H1 (cell line): ENCODE results near the gene RBMS1. TPM values are rescaled to one million over a fixed set of nuclear protein-coding genes. Genes with fewer than 3 reads are reported as not detected.

Source experiments
- CTCF ChIA-PET: fragments of 300-600 bp; sonication (Branson Sonifier 250); formaldehyde crosslinking; loops from one replicate; lab custom pipeline; 2021; ENCODE audit not compliant: partially characterized antibody; lab: Charles Lee
- POLR2A ChIA-PET: fragments of 300-600 bp; sonication (Branson Sonifier 250); formaldehyde crosslinking; loops from one replicate; lab custom pipeline; 2021; ENCODE audit warnings: inconsistent platforms; ENCODE audit not compliant: partially characterized antibody; lab: Charles Lee
- DNase-seq, 2 experiments: peaks; one replicate each; pipeline versions ENCODE4 v3.0.0 to v3.0.0-alpha.2; 2010 to 2022; ENCODE audit warnings: low spot score in 2 of 2, low read depth in 1 of 2, mixed read lengths in 1 of 2
- FAIRE-seq: peaks from 2 replicates; lab custom pipeline; 2011; peaks lifted over from hg19 to GRCh38; lab: Jason Lieb, UNC
- H2AFZ ChIP-seq: 2 replicates; pipeline ENCODE4 v1.8.1; 2012; ENCODE audit warnings: low read length, inconsistent platforms
- H2AK5ac ChIP-seq: 2 replicates; pipeline ENCODE4 v1.6.1; 2013; ENCODE audit warnings: low read depth, low read length
- H2BK120ac ChIP-seq: replicated peaks from 2 replicates; pipeline ENCODE3; 2013; ENCODE audit warnings: low read depth, low read length, inconsistent platforms
- H2BK12ac ChIP-seq: 2 replicates; pipeline ENCODE4 v1.6.1; 2013; ENCODE audit warnings: low read depth, low read length
- H2BK15ac ChIP-seq: 2 replicates; pipeline ENCODE4 v1.6.1; 2013; ENCODE audit warnings: low read length
- H2BK20ac ChIP-seq: 2 replicates; pipeline ENCODE4 v1.6.1; 2013; ENCODE audit warnings: low read length
- H2BK5ac ChIP-seq: 2 replicates; pipeline ENCODE4 v1.6.1; 2013; ENCODE audit warnings: low read depth, low read length
- H3K14ac ChIP-seq: 2 replicates; pipeline ENCODE4 v1.6.1; 2013; ENCODE audit warnings: inconsistent platforms; ENCODE audit not compliant: insufficient read length
- H3K18ac ChIP-seq: 2 replicates; pipeline ENCODE4 v1.6.1; 2013; ENCODE audit warnings: low read length; ENCODE audit errors: extremely low read depth
- H3K23ac ChIP-seq: 2 replicates; pipeline ENCODE4 v1.6.1; 2013; ENCODE audit warnings: inconsistent platforms; ENCODE audit not compliant: insufficient read length
- H3K23me2 ChIP-seq: 2 replicates; pipeline ENCODE4 v1.6.1; 2013; ENCODE audit warnings: low read depth, low read length
- H3K27ac ChIP-seq: 2 replicates; pipeline ENCODE4 v1.6.1; 2011; ENCODE audit warnings: low read depth, low read length, inconsistent platforms
- H3K27me3 ChIP-seq, 4 experiments: replicated peaks in 1 of 4; 1 replicate in 1 of 4; 2 replicates in 3 of 4; pipeline versions ENCODE4 v1.6.1 to v1.8.1; 2011 to 2013; ENCODE audit warnings: low read length in 3 of 4, mild to moderate bottlenecking in 3 of 4, inconsistent platforms in 2 of 4, mixed read lengths in 2 of 4, moderate library complexity in 1 of 4; ENCODE audit not compliant: control insufficient read depth in 3 of 4, insufficient read depth in 3 of 4; ENCODE audit errors: extremely low read depth in 1 of 4
- H3K36me3 ChIP-seq, 4 experiments: 2 replicates each; pipeline versions ENCODE4 v1.6.1 to v1.8.1; 2011 to 2013; ENCODE audit warnings: mild to moderate bottlenecking in 4 of 4, low read length in 3 of 4, moderate library complexity in 2 of 4, control low read depth in 1 of 4, inconsistent platforms in 1 of 4; ENCODE audit not compliant: insufficient read depth in 4 of 4, control insufficient read depth in 2 of 4
- H3K4ac ChIP-seq: replicated peaks from 2 replicates; pipeline ENCODE3; 2013; ENCODE audit warnings: low read length, low read depth, mixed read lengths, inconsistent platforms; ENCODE audit not compliant: insufficient read length
- H3K4me1 ChIP-seq, 4 experiments: replicated peaks in 1 of 4; 1 replicate in 1 of 4; 2 replicates in 3 of 4; pipeline versions ENCODE4 v1.6.1 to v1.8.1; 2011 to 2013; ENCODE audit warnings: low read length in 3 of 4, inconsistent platforms in 2 of 4, mixed read lengths in 1 of 4; ENCODE audit not compliant: insufficient read depth in 4 of 4, control insufficient read depth in 3 of 4
- H3K4me2 ChIP-seq, 2 experiments: 2 replicates each; pipeline versions ENCODE4 v1.6.1 to v1.8.1; 2011 to 2013; ENCODE audit warnings: low read depth in 2 of 2, low read length in 2 of 2, control low read depth in 1 of 2, inconsistent platforms in 1 of 2, mild to moderate bottlenecking in 1 of 2; ENCODE audit not compliant: insufficient read depth in 1 of 2
- H3K4me3 ChIP-seq, 4 experiments: fragments of 200-600, 300-600 bp in 1 of 4; sonication (generic), shearing (Covaris generic), sonication (Bioruptor Twin) in 1 of 4; 2 replicates each; pipeline versions ENCODE4 v1.5.1 to v1.8.1; 2011 to 2016; ENCODE audit warnings: low read length in 4 of 4, low read depth in 3 of 4, control low read depth in 2 of 4, inconsistent platforms in 2 of 4, mild to moderate bottlenecking in 2 of 4, mixed read lengths in 1 of 4, moderate library complexity in 1 of 4; ENCODE audit not compliant: insufficient read depth in 2 of 4; ENCODE audit errors: extremely low read depth in 1 of 4
- H3K56ac ChIP-seq: replicated peaks from 2 replicates; pipeline ENCODE3; 2013; ENCODE audit warnings: low read depth, mild to moderate bottlenecking, mixed read lengths, low read length, inconsistent platforms; ENCODE audit not compliant: insufficient read length
- H3K79me1 ChIP-seq: 2 replicates; pipeline ENCODE4 v1.6.1; 2013; ENCODE audit warnings: low read depth, low read length, control low read depth
- H3K79me2 ChIP-seq, 2 experiments: 2 replicates each; pipeline versions ENCODE4 v1.6.1 to v1.8.1; 2012 to 2013; ENCODE audit warnings: low read length in 2 of 2, mild to moderate bottlenecking in 2 of 2, inconsistent platforms in 1 of 2; ENCODE audit not compliant: insufficient read depth in 2 of 2, control insufficient read depth in 1 of 2
- H3K9ac ChIP-seq, 4 experiments: replicated peaks in 1 of 4; 1 replicate in 1 of 4; 2 replicates in 3 of 4; pipeline versions ENCODE4 v1.6.1 to v1.8.1; 2011 to 2013; ENCODE audit warnings: low read depth in 3 of 4, low read length in 3 of 4, control low read depth in 2 of 4, mild to moderate bottlenecking in 2 of 4, moderate library complexity in 2 of 4, inconsistent platforms in 1 of 4; ENCODE audit errors: extremely low read depth in 1 of 4
- H3K9me3 ChIP-seq, 2 experiments: 2 replicates each; pipeline versions ENCODE4 v1.6.1 to v1.8.1; 2012 to 2013; ENCODE audit warnings: mild to moderate bottlenecking in 2 of 2, moderate library complexity in 2 of 2, control low read depth in 1 of 2, inconsistent platforms in 1 of 2, low read depth in 1 of 2, low read length in 1 of 2, mixed read lengths in 1 of 2; ENCODE audit not compliant: insufficient read depth in 2 of 2
- H4K20me1 ChIP-seq, 2 experiments: replicated peaks in 1 of 2; 2 replicates each; pipeline versions ENCODE3 to v1.8.1; 2011 to 2013; ENCODE audit warnings: inconsistent platforms in 2 of 2, low read length in 2 of 2, mild to moderate bottlenecking in 1 of 2; ENCODE audit not compliant: insufficient read depth in 2 of 2, control insufficient read depth in 1 of 2
- H4K5ac ChIP-seq: 2 replicates; pipeline ENCODE4 v1.6.1; 2013; ENCODE audit warnings: low read length, low read depth, mixed read lengths, inconsistent platforms; ENCODE audit not compliant: insufficient read length
- H4K8ac ChIP-seq: 2 replicates; pipeline ENCODE4 v1.8.0; 2013; ENCODE audit warnings: mild to moderate bottlenecking, moderate library complexity, low read length, inconsistent platforms; ENCODE audit not compliant: insufficient read depth; ENCODE audit errors: extremely low read depth
- H4K91ac ChIP-seq: replicated peaks from 2 replicates; pipeline ENCODE3; 2013; ENCODE audit warnings: low read length, mixed read lengths, inconsistent platforms; ENCODE audit not compliant: insufficient read length
- CHD1 ChIP-seq: IDR thresholded peaks from 2 replicates; pipeline ENCODE4 v1.6.1; 2012; ENCODE audit warnings: low read depth, low read length, improper control_type of control experiment
- GABPA ChIP-seq: IDR thresholded peaks from 2 replicates; pipeline ENCODE4 v1.6.1; 2011; ENCODE audit warnings: mild to moderate bottlenecking, low read length, moderate library complexity, borderline replicate concordance; ENCODE audit not compliant: insufficient read depth
- GTF2F1 ChIP-seq: IDR thresholded peaks from 2 replicates; pipeline ENCODE4 v1.6.1; 2012; ENCODE audit warnings: low read depth, low read length, improper control_type of control experiment, borderline replicate concordance
- KDM4A ChIP-seq: IDR thresholded peaks from one replicate; pipeline ENCODE4 v1.7.1; 2012; ENCODE audit warnings: low read depth, mild to moderate bottlenecking, moderate library complexity, low read length, inconsistent platforms; ENCODE audit not compliant: severe bottlenecking
- TEAD4 ChIP-seq: IDR thresholded peaks from 2 replicates; pipeline ENCODE4 v1.6.1; 2012; ENCODE audit warnings: low read depth, low read length, inconsistent platforms, mixed read lengths
- WGBS, 2 experiments: shearing (Covaris generic) in 1 of 2; methylation state at CpG; one replicate each; pipeline versions ENCODE4 v1.1.6 to v1.1.7; 2013 to 2015; ENCODE audit warnings: low lambda C conversion rate in 2 of 2, mixed read lengths in 2 of 2, inconsistent platforms in 1 of 2, low coverage in 1 of 2, missing lambda C conversion rate in 1 of 2; ENCODE audit not compliant: insufficient replicate concordance in 2 of 2, insufficient coverage in 1 of 2, insufficient read length in 1 of 2; ENCODE audit errors: extremely low coverage in 1 of 2, missing lambda C conversion rate in 1 of 2; 5-methylcytosine and 5-hydroxymethylcytosine counted together
- polyA plus RNA-seq, 7 experiments: library from polyadenylated mRNA; depleted of rRNA in 3 of 7; stranded (reverse) in 5 of 7; unstranded in 2 of 7; fragments of >200 nt in 5 of 7; fragments of 200-250 nt in 2 of 7; gene quantifications; 1 replicate in 5 of 7; 2 replicates in 1 of 7; 4 replicates in 1 of 7; pipeline versions ENCODE4 v1.2.1 to v1.2.3, GENCODE V29; 2011 to 2013; ENCODE audit warnings: missing spikeins in 2 of 7, mixed read lengths in 2 of 7
- total RNA-seq: library from RNA; stranded (reverse); fragmentation: NEBNext Ultra II Directional; extraction: Animal tissue kit (Norgen Biotek cat#: 25700); gene quantifications from 2 replicates; pipeline ENCODE4 v1.2.1, GENCODE V29; 2021

Gene RBMS1
- total and polyA plus RNA-seq, 2 of the 8 experiments (the other 6 are each of a cell fraction or from before 2014, with no cell fraction given): 53.7 to 60.0 TPM

DNA sequence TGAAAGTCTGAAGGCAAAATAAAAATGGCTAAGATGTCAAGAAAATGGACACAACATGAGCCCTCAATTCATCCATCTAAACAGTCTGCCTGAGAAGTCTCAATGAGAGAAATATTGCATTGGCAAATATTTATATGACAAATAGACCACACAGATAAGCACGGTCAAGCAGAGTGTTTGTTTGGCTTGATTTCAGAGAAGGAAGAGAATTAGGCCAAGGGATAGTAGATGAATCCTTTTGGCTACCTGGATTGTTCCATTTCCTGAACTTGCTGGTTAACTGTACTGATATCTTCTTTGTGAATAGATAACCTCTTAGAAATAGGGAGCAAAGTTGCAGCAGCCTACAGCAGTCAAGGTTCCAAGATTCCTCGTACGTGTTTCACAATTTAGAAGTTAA, 129.6 kb downstream of the RBMS1 start:
- no peak for TF ChIP-seq GTF2F1
- TF ChIP-seq CHD1: no peak
- TF ChIP-seq KDM4A: no peak
- TF ChIP-seq GABPA: no peak
- no peak for TF ChIP-seq TEAD4
- H4K8ac ChIP-seq: no peak overlapping the region
- H3K4me3 ChIP-seq: no peak overlapping the region
- H3K18ac ChIP-seq: no peak overlapping the region
- no peak for DNase-seq
- 88% methylated on average over 3 of the region's 3 CpGs; no CpG with 5 or more reads in 1 of the 2 experiments for WGBS, 2 experiments
- H2AFZ ChIP-seq: no peak overlapping the region
- no peak overlapping the region for H2BK15ac ChIP-seq
- no peak overlapping the region for H3K4me2 ChIP-seq
- no peak for FAIRE-seq
- no peak overlapping the region for H3K4ac ChIP-seq
- H4K20me1 ChIP-seq: peaks cover 0 to 2% of the 10 kb centered on the region in 2 experiments
- H2AK5ac ChIP-seq: no peak overlapping the region
- peaks cover 0 to 3% (median 0%) of the 10 kb centered on the region in 4 experiments; a peak in 1 of 8 replicates for H3K36me3 ChIP-seq
- H3K23me2 ChIP-seq: no peaks in the 10 kb centered on the region
- H3K14ac ChIP-seq: no peak overlapping the region
- H4K91ac ChIP-seq: no peak overlapping the region
- H3K79me1 ChIP-seq: peaks cover 2% of the 10 kb centered on the region
- no peak overlapping the region for H2BK120ac ChIP-seq
- no peak overlapping the region for H2BK12ac ChIP-seq
- no peak overlapping the region for H2BK20ac ChIP-seq
- no peak overlapping the region for H3K27ac ChIP-seq
- no peaks in the 10 kb centered on the region for H3K27me3 ChIP-seq
- H4K5ac ChIP-seq: no peak overlapping the region
- H2BK5ac ChIP-seq: no peak overlapping the region
- ChIA-PET CTCF (interaction anchor here (1.0 to 1.2 kb wide), 3 partner anchors 10 to 15 kb away, joined by 3 to 5 read pairs (median 4); no protein-coding TSS in a partner anchor), POLR2A (no interaction called here)
- H3K4me1 ChIP-seq: peaks cover 5 to 12% (median 9%) of the 10 kb centered on the region in 4 experiments; a peak in 6 of 7 replicates
- no peak overlapping the region; a peak in 1 of 7 replicates for H3K9ac ChIP-seq
- H3K56ac ChIP-seq: no peak overlapping the region
- no peaks in the 10 kb centered on the region for H3K9me3 ChIP-seq
- H3K23ac ChIP-seq: no peak overlapping the region
- H3K79me2 ChIP-seq: peaks cover 0 to 24% of the 10 kb centered on the region in 2 experiments; a peak in 3 of 4 replicates
